Lung (tissue), 12 donors: Measurements from ENCODE around the gene PRLR. TPM values are rescaled to one million over a fixed set of nuclear protein-coding genes. Genes with fewer than 3 reads are reported as not detected.

ENCODE experiments used
- ATAC-seq: fragments of 200-7000 bp; cut with Tn5 transposase; one replicate; pipeline ENCODE4 v1.9.1; 2020; ENCODE audit warnings: moderate number of reproducible peaks; ENCODE audit not compliant: insufficient read depth, low FRiP score
- DNase-seq, 3 donors: peaks; one replicate each; pipeline ENCODE4 v3.0.0-alpha.2; 2013 to 2017
- H3K27ac ChIP-seq, 2 donors: one replicate each; pipeline ENCODE4 v1.5.1; 2013; ENCODE audit warnings: mild to moderate bottlenecking in 2 of 2, moderate library complexity in 2 of 2, control low read depth in 1 of 2, inconsistent platforms in 1 of 2, low read depth in 1 of 2, low read length in 1 of 2
- H3K27me3 ChIP-seq, 3 donors: one replicate each; pipeline ENCODE4 v1.5.1; 2013; ENCODE audit warnings: low read length in 2 of 3; ENCODE audit not compliant: control insufficient read depth in 3 of 3, insufficient read depth in 3 of 3
- H3K36me3 ChIP-seq, 4 donors: one replicate each; pipeline ENCODE4 v1.5.1; 2013; ENCODE audit warnings: low read length in 4 of 4, mild to moderate bottlenecking in 1 of 4, moderate library complexity in 1 of 4; ENCODE audit not compliant: control insufficient read depth in 4 of 4, insufficient read depth in 4 of 4
- H3K4me1 ChIP-seq, 5 donors: one replicate each; pipeline ENCODE4 v1.5.1; 2013; ENCODE audit warnings: low read length in 5 of 5, mild to moderate bottlenecking in 2 of 5, moderate library complexity in 1 of 5; ENCODE audit not compliant: control insufficient read depth in 5 of 5, insufficient read depth in 5 of 5
- H3K4me3 ChIP-seq: one replicate; pipeline ENCODE4 v1.5.1; 2013; ENCODE audit warnings: mild to moderate bottlenecking, control low read depth, moderate library complexity
- H3K9ac ChIP-seq, 2 donors: one replicate each; pipeline ENCODE4 v1.5.1; 2013; ENCODE audit warnings: low read length in 2 of 2, control low read depth in 1 of 2; ENCODE audit not compliant: insufficient read depth in 1 of 2
- H3K9me3 ChIP-seq, 4 donors: one replicate each; pipeline ENCODE4 v1.5.1; 2013; ENCODE audit warnings: low read length in 3 of 4, mild to moderate bottlenecking in 1 of 4, moderate library complexity in 1 of 4; ENCODE audit not compliant: control insufficient read depth in 4 of 4, insufficient read depth in 3 of 4
- WGBS, 2 donors: extraction: QIAGEN DNeasy Blood & Tissue Kit; methylation state at CpG; one replicate each; pipeline ENCODE4 v1.1.7; 2013; 5-methylcytosine and 5-hydroxymethylcytosine counted together
- polyA plus RNA-seq, 2 donors: library from polyadenylated mRNA; stranded (reverse); fragments of 200-250 nt; gene quantifications; one replicate each; pipeline ENCODE4 v1.2.1, GENCODE V29; 2013
- total RNA-seq, 2 donors: library from RNA; depleted of rRNA in 1 of 2; stranded (reverse); fragments of >200 nt in 1 of 2; gene quantifications; one replicate each; pipeline ENCODE4 v1.2.1, GENCODE V29; 2014 to 2021
- TF ChIP-seq, protein P1 (sequence below): IDR thresholded peaks from 2 replicates; pipeline ENCODE4 v1.5.1; 2012; ENCODE audit warnings: mild to moderate bottlenecking; ENCODE audit errors: control extremely low read depth, extremely low read depth
- donor health status: control.
- donor health status: control.
- donor health status: Bipolar disorder and iron deficiency.
- donor health status: healthy.
- donor health status: DM: yes; HTN: yes; CAD: no.

Gene PRLR
- total and polyA plus RNA-seq, 4 donors, result 0.02 to 3.4 (median 0.76) TPM

DNA sequence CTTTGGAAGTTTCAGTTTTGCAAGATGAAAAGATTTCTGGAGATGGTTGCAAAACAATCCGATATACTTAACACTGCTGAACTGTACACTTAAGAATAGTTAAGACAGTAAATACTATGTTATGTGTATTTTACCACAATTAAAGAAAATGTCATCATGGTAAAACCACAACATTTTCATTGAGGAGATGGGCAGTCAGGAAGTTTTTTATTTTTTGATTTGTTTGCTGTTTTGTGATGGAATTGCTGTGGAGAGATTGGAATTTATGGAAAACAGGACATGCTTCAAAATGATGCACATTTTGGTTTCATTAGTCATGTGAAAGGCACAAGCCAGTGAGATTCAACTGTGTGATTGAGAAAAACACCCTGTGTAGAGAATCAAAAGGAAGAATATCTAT lies 92.1 kb downstream of the PRLR start:
- Histone ChIP-seq H3K4me1 (no peaks in the 10 kb centered on the region), H3K27me3 (no peaks in the 10 kb centered on the region), H3K27ac (no peak overlapping the region), H3K9ac (no peak overlapping the region), H3K4me3 (no peak overlapping the region), H3K9me3 (peaks cover 0 to 2% (median 0%) of the 10 kb centered on the region in 4 donors), H3K36me3 (no peaks in the 10 kb centered on the region)
- DNase-seq (no peak), ATAC-seq (no peak)
- TF ChIP-seq, protein P1, sequence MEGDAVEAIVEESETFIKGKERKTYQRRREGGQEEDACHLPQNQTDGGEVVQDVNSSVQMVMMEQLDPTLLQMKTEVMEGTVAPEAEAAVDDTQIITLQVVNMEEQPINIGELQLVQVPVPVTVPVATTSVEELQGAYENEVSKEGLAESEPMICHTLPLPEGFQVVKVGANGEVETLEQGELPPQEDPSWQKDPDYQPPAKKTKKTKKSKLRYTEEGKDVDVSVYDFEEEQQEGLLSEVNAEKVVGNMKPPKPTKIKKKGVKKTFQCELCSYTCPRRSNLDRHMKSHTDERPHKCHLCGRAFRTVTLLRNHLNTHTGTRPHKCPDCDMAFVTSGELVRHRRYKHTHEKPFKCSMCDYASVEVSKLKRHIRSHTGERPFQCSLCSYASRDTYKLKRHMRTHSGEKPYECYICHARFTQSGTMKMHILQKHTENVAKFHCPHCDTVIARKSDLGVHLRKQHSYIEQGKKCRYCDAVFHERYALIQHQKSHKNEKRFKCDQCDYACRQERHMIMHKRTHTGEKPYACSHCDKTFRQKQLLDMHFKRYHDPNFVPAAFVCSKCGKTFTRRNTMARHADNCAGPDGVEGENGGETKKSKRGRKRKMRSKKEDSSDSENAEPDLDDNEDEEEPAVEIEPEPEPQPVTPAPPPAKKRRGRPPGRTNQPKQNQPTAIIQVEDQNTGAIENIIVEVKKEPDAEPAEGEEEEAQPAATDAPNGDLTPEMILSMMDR, result no peak
- 57 to 83% methylated on average over 1 of the region's 1 CpG for WGBS, 2 donors

DNA sequence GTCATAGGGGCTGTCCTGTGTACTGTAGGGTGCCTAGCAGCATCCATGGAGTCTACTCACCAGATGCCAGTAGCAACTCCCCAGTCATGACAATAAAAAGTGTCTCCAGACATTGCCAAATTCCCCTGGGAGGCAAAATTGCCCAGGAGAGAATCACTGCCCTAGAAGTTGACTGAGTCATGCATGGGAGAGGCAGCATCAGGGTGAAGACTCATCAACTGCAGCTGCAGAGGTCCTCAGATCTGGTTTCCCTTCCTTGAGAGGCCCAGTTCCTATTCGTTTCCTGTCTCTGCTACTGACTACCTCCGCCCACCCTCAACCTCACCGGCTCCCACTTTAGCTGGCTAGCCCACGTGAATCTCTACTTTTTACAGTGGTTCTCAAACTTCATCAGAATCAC lies 93.9 kb downstream of the PRLR start:
- no peaks in the 10 kb centered on the region for H3K27me3 ChIP-seq
- H3K4me3 ChIP-seq, result no peak overlapping the region
- no peak for DNase-seq
- peaks cover 0 to 2% (median 0%) of the 10 kb centered on the region in 4 donors for H3K9me3 ChIP-seq
- H3K4me1 ChIP-seq, result no peaks in the 10 kb centered on the region
- ATAC-seq, result no peak
- H3K9ac ChIP-seq, result no peak overlapping the region
- TF ChIP-seq, protein P1, result no peak
- H3K36me3 ChIP-seq, result no peaks in the 10 kb centered on the region
- no peak overlapping the region for H3K27ac ChIP-seq
- 25 to 63% methylated on average over 4 of the region's 4 CpGs for WGBS, 2 donors

DNA sequence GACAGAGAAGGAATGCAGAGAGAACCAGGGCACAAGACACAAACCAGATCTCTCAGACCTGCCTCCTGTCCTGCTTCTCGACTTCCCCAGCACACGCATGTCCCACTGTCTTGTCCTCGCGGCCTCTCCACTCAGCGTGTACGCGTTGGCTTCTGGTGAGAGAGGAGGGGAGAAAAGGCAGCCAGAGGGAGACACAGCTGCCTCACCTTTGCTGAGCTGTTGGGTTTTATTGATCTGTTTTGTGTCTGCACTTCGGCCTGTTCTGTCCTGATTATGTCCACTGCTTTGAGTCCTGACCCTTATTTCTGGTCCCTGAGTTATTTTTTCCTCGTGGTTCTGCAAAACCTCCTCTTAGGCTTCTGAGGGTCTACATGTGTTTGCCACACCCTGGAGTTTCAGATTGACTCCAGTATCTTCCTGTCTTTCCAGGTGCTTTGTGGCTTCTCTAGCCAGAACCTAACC lies 95.0 kb downstream of the PRLR start:
- Histone ChIP-seq H3K27me3 (no peaks in the 10 kb centered on the region), H3K9me3 (peaks cover 0 to 2% (median 0%) of the 10 kb centered on the region in 4 donors), H3K27ac (no peak overlapping the region), H3K4me1 (no peaks in the 10 kb centered on the region), H3K36me3 (no peaks in the 10 kb centered on the region), H3K4me3 (no peak overlapping the region), H3K9ac (no peak overlapping the region)
- 97 to 99% methylated on average over 9 of the region's 9 CpGs for WGBS, 2 donors
- TF ChIP-seq, protein P1, result no peak
- ATAC-seq, result no peak
- no peak for DNase-seq
